ENCODE results near the gene TCL1A.

DNA sequence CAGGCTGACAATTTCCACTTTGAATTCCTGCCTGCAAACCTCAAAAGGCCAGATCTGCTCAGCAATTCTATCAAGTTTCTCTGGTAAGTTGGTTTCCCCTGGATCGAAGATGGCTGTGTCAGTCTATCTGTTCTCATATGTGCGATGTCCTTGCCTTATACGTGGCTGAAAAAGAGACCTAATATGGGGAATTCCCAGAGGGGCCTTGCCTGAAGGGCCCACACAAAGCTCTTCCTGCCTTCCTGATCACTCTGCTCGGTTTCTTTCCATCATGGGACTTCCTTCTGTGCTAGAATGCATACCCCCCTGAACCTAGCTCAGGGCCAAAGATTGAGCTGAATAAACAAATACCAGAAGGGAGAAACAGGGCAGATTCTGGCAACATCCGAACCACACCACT is 14.5 kb downstream of the TCL1A start:
- no peak for TF ChIP-seq RAD21 (IDR thresholded peaks at IDR 0.05; ENCODE audit: low read depth)
- TF ChIP-seq EP300 (IDR thresholded peaks at IDR 0.05; ENCODE audit: borderline replicate concordance): no peak
- no peak for TF ChIP-seq MAX (IDR thresholded peaks at IDR 0.05)
- TF ChIP-seq REST (IDR thresholded peaks at IDR 0.05; ENCODE audit: low read depth): no peak
- no peak for TF ChIP-seq CREB1 (IDR thresholded peaks at IDR 0.05; ENCODE audit: low read depth)
- no peak for TF ChIP-seq TAF1 (IDR thresholded peaks at IDR 0.05; ENCODE audit: low read depth)
- TF ChIP-seq EGR1 (IDR thresholded peaks at IDR 0.05): no peak
- no peak for TF ChIP-seq TCF12 (IDR thresholded peaks at IDR 0.05; ENCODE audit: low read depth)
